ENCODE measurements around the gene MRPL21. TPM values are rescaled to one million over a fixed set of nuclear protein-coding genes. Genes with fewer than 3 reads are reported as not detected.

Gene MRPL21
- total and polyA plus RNA-seq, 2 donors (not counting 1 experiment from before 2014, with no cell fraction given): 23.8 to 35.8 TPM

GRCh38 chr11:68848429-68848828 is 55.2 kb downstream of the MRPL21 start:
- Histone ChIP-seq H2AFZ (ENCODE audit: insufficient read depth, low read depth, low read length, poor library complexity, severe bottlenecking) (no peak overlapping the region), H3K4me3 (ENCODE audit: control extremely low read depth in 1 of 5, extremely low read depth in 1 of 5, insufficient read depth in 1 of 5, low read depth in 2 of 5, low read length in 4 of 5) (no peak overlapping the region), H3K36me3 (replicated peaks in 1 of 2; ENCODE audit: control extremely low read depth in 1 of 2, control insufficient read depth in 1 of 2, extremely low read depth in 1 of 2, insufficient read depth in 2 of 2, low read length in 1 of 2) (no peaks in the 10 kb centered on the region), H3K79me2 (ENCODE audit: control insufficient read depth, insufficient read depth, low read length) (no peaks in the 10 kb centered on the region), H3K4me1 (ENCODE audit: control insufficient read depth in 2 of 2, insufficient read depth in 2 of 2, low read length in 2 of 2) (peaks cover 5 to 12% of the 10 kb centered on the region in 2 donors), H3K9ac (ENCODE audit: low read length) (no peak overlapping the region), H3K9me3 (ENCODE audit: control extremely low read depth in 1 of 3, control insufficient read depth in 2 of 3, insufficient read depth in 1 of 3, low read length in 2 of 3) (no peaks in the 10 kb centered on the region), H3K27ac (ENCODE audit: low read length in 2 of 2) (no peak overlapping the region), H3K27me3 (replicated peaks in 1 of 4; ENCODE audit: control extremely low read depth in 1 of 4, control insufficient read depth in 3 of 4, insufficient read depth in 4 of 4, low read length in 3 of 4) (peaks cover 0 to 4% (median 0%) of the 10 kb centered on the region in 4 experiments), H4K20me1 (ENCODE audit: control insufficient read depth, insufficient read depth, low read length, poor library complexity, severe bottlenecking) (no peaks in the 10 kb centered on the region), H3K4me2 (replicated peaks; ENCODE audit: low read depth, low read length, poor library complexity, severe bottlenecking) (no peak overlapping the region)
- H3K27me3 Mint-ChIP-seq: peaks cover 11% of the 10 kb centered on the region
- peaks cover 8% of the 10 kb centered on the region for H3K4me1 Mint-ChIP-seq
- 93% methylated on average over 15 of the region's 15 CpGs for WGBS (ENCODE audit: insufficient coverage)
- ChIA-PET POLR2A (no interaction called here), CTCF (no interaction called here)
- no peak overlapping the region for H3K27ac Mint-ChIP-seq
- intact Hi-C loops (cut with micrococcal nuclease): loop anchor here (10.0 kb wide), 1 partner anchor 234 kb away; no protein-coding TSS in a partner anchor
- ATAC-seq (ENCODE audit: low read depth): no peak
- no peak overlapping the region for H3K4me3 Mint-ChIP-seq
- no peak for DNase-seq
- no peak for TF ChIP-seq EZH2 (IDR thresholded peaks at IDR 0.05; ENCODE audit: borderline replicate concordance, insufficient read depth, low read depth, low read length, poor library complexity, severe bottlenecking)
- no peak for TF ChIP-seq CTCF (IDR thresholded peaks at IDR 0.05)
- H3K9me3 Mint-ChIP-seq (ENCODE audit: insufficient read depth): no peaks in the 10 kb centered on the region

GRCh38 chr11:68847395-68847794 is 56.2 kb downstream of the MRPL21 start:
- no peak overlapping the region for H3K9ac ChIP-seq (ENCODE audit: low read length)
- TF ChIP-seq EZH2 (IDR thresholded peaks at IDR 0.05; ENCODE audit: borderline replicate concordance, insufficient read depth, low read depth, low read length, poor library complexity, severe bottlenecking): no peak
- TF ChIP-seq CTCF (IDR thresholded peaks at IDR 0.05): no peak
- H3K4me1 Mint-ChIP-seq: peaks cover 14% of the 10 kb centered on the region
- H3K4me1 ChIP-seq (ENCODE audit: control insufficient read depth in 2 of 2, insufficient read depth in 2 of 2, low read length in 2 of 2): peaks cover 10 to 19% of the 10 kb centered on the region in 2 donors
- ATAC-seq (ENCODE audit: low read depth) (no peak), DNase-seq (no peak)
- H3K4me3 Mint-ChIP-seq: no peak overlapping the region
- H2AFZ ChIP-seq (ENCODE audit: insufficient read depth, low read depth, low read length, poor library complexity, severe bottlenecking): no peak overlapping the region
- no peak overlapping the region for H3K4me3 ChIP-seq (ENCODE audit: control extremely low read depth in 1 of 5, extremely low read depth in 1 of 5, insufficient read depth in 1 of 5, low read depth in 2 of 5, low read length in 4 of 5)
- no peak overlapping the region for H3K4me2 ChIP-seq (replicated peaks; ENCODE audit: low read depth, low read length, poor library complexity, severe bottlenecking)
- no peaks in the 10 kb centered on the region for H3K79me2 ChIP-seq (ENCODE audit: control insufficient read depth, insufficient read depth, low read length)
- H3K36me3 ChIP-seq (replicated peaks in 1 of 2; ENCODE audit: control extremely low read depth in 1 of 2, control insufficient read depth in 1 of 2, extremely low read depth in 1 of 2, insufficient read depth in 2 of 2, low read length in 1 of 2): no peaks in the 10 kb centered on the region
- no peaks in the 10 kb centered on the region for H3K9me3 Mint-ChIP-seq (ENCODE audit: insufficient read depth)
- ChIA-PET CTCF (no interaction called here), POLR2A (no interaction called here)
- H3K9me3 ChIP-seq (ENCODE audit: control extremely low read depth in 1 of 3, control insufficient read depth in 2 of 3, insufficient read depth in 1 of 3, low read length in 2 of 3): no peaks in the 10 kb centered on the region
- intact Hi-C loops (cut with micrococcal nuclease): loop anchor here (10.0 kb wide), 1 partner anchor 233 kb away; no protein-coding TSS in a partner anchor
- 60% methylated on average over 1 of the region's 4 CpGs for WGBS (ENCODE audit: insufficient coverage)
- no peaks in the 10 kb centered on the region for H4K20me1 ChIP-seq (ENCODE audit: control insufficient read depth, insufficient read depth, low read length, poor library complexity, severe bottlenecking)
- no peak overlapping the region for H3K27ac ChIP-seq (ENCODE audit: low read length in 2 of 2)
- no peak overlapping the region for H3K27ac Mint-ChIP-seq
- peaks cover 6% of the 10 kb centered on the region for H3K27me3 Mint-ChIP-seq
- H3K27me3 ChIP-seq (replicated peaks in 1 of 4; ENCODE audit: control extremely low read depth in 1 of 4, control insufficient read depth in 3 of 4, insufficient read depth in 4 of 4, low read length in 3 of 4): peaks cover 0 to 4% (median 0%) of the 10 kb centered on the region in 4 experiments
